OCI-LY1 (cell line): ENCODE data around the gene ESYT1.

ENCODE experiments used
- H2AFZ ChIP-seq: fragments of 200-600 bp; sonication (generic), shearing (Covaris generic); 2 replicates; pipeline ENCODE4 v1.6.0; 2014; ENCODE audit warnings: antibody characterized with exemption, mild to moderate bottlenecking, low read length
- H3F3A ChIP-seq: fragments of 200-600 bp; sonication (generic), shearing (Covaris generic); 2 replicates; pipeline ENCODE4 v1.6.0; 2014; ENCODE audit warnings: mild to moderate bottlenecking, antibody characterized with exemption, low read length, moderate library complexity; ENCODE audit not compliant: insufficient read depth
- H3K27ac ChIP-seq: fragments of 200-600 bp; sonication (generic); 2 replicates; pipeline ENCODE4 v1.5.1; 2014; ENCODE audit warnings: low read length, mixed run types, mild to moderate bottlenecking, low read depth; ENCODE audit not compliant: poor library complexity, severe bottlenecking
- H3K27me3 ChIP-seq: fragments of 200-600 bp; sonication (generic); 2 replicates; pipeline ENCODE4 v1.6.0; 2014; ENCODE audit warnings: antibody characterized with exemption, mild to moderate bottlenecking, low read length, moderate library complexity; ENCODE audit not compliant: insufficient read depth
- H3K36me3 ChIP-seq: fragments of 200-600 bp; sonication (generic); 2 replicates; pipeline ENCODE4 v1.6.1; 2014; ENCODE audit warnings: mild to moderate bottlenecking, antibody characterized with exemption, low read length, moderate library complexity, mixed read lengths; ENCODE audit not compliant: insufficient read depth
- H3K4me1 ChIP-seq: fragments of 200-600 bp; sonication (generic); 2 replicates; pipeline ENCODE4 v1.5.1; 2014; ENCODE audit warnings: mild to moderate bottlenecking, low read length, moderate library complexity; ENCODE audit not compliant: insufficient read depth, severe bottlenecking
- H3K4me2 ChIP-seq: fragments of 200-600 bp; sonication (generic), shearing (Covaris generic); 2 replicates; pipeline ENCODE4 v1.6.1; 2014; ENCODE audit warnings: low read length
- H3K4me3 ChIP-seq: fragments of 200-600 bp; sonication (generic); 2 replicates; pipeline ENCODE4 v1.5.1; 2014; ENCODE audit warnings: low read length, low read depth, mild to moderate bottlenecking, mixed read lengths; ENCODE audit not compliant: poor library complexity, severe bottlenecking
- H3K79me2 ChIP-seq: fragments of 200-600 bp; shearing (Covaris generic); 2 replicates; pipeline ENCODE4 v1.6.1; 2016; ENCODE audit warnings: mixed run types, low read length, mixed read lengths; ENCODE audit not compliant: insufficient read depth
- H3K9ac ChIP-seq: fragments of 200-600 bp; sonication (generic), shearing (Covaris generic); 2 replicates; pipeline ENCODE4 v1.6.1; 2014; ENCODE audit warnings: mild to moderate bottlenecking, low read length, mixed read lengths
- H3K9me2 ChIP-seq: fragments of 200-600 bp; sonication (generic), shearing (Covaris generic); 2 replicates; pipeline ENCODE4 v1.6.1; 2014; ENCODE audit warnings: low read depth, mild to moderate bottlenecking, low read length, mixed read lengths
- H3K9me3 ChIP-seq: fragments of 200-600 bp; shearing (Covaris generic); 2 replicates; pipeline ENCODE4 v1.6.1; 2014; ENCODE audit warnings: low read length, mixed read lengths
- H4K20me1 ChIP-seq: fragments of 200-600 bp; sonication (generic), shearing (Covaris generic); 2 replicates; pipeline ENCODE4 v1.6.0; 2016; ENCODE audit warnings: mild to moderate bottlenecking, low read length; ENCODE audit not compliant: insufficient read depth
- EZH2 ChIP-seq: fragments of 200-600 bp; sonication (generic), shearing (Covaris generic); IDR thresholded peaks from 2 replicates; pipeline ENCODE4 v1.8.0; 2017; ENCODE audit warnings: borderline replicate concordance, mixed run types, mild to moderate bottlenecking, antibody characterized with exemption, low read length, moderate library complexity, mixed read lengths
- TF ChIP-seq, protein P1 (sequence below): fragments of 200-600 bp; sonication (generic), shearing (Covaris generic); IDR thresholded peaks from 2 replicates; pipeline ENCODE4 v1.5.1; 2017; ENCODE audit warnings: mild to moderate bottlenecking, antibody characterized with exemption, low read length, moderate library complexity, mixed read lengths

ESYT1 gene

DNA sequence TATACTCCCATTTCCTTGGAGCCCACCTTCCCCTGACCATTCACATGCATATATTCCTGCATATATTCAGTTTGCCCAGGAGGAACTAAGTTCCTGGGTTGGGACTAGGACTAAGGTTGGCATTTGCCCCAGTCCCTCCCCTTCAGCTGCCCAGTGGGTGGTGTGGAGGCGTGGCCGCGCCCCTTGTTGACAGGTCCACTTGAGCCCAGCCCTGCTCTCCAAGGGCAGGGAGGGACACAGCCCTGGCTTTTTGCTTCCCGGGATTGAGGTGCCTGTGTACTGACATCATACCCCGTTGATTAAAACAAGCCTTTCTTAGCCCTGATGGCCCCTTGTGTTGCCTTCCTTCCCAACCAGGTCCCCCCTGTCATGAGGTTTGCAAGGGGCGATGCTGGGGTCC is 40.8 kb upstream of the ESYT1 start:
- no peak overlapping the region for H3K27ac ChIP-seq
- no peak overlapping the region for H3K4me2 ChIP-seq

DNA sequence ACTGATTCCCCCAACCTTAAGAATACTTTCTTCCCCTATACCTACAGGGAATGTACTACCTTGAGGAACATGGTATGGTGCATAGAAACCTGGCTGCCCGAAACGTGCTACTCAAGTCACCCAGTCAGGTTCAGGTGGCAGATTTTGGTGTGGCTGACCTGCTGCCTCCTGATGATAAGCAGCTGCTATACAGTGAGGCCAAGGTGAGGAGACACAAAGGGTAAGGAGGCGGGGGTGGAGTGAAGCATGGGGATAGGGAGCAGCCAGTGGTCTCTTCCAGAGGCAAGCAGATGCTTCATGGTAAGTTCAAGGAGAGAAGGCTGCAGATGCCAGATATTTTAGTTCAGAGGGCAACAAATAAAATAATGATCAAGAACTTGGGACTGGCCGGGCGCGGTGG is 30.3 kb upstream of the ESYT1 start:
- no peaks in the 10 kb centered on the region for H3K79me2 ChIP-seq
- no peak for TF ChIP-seq EZH2
- TF ChIP-seq, protein P1, sequence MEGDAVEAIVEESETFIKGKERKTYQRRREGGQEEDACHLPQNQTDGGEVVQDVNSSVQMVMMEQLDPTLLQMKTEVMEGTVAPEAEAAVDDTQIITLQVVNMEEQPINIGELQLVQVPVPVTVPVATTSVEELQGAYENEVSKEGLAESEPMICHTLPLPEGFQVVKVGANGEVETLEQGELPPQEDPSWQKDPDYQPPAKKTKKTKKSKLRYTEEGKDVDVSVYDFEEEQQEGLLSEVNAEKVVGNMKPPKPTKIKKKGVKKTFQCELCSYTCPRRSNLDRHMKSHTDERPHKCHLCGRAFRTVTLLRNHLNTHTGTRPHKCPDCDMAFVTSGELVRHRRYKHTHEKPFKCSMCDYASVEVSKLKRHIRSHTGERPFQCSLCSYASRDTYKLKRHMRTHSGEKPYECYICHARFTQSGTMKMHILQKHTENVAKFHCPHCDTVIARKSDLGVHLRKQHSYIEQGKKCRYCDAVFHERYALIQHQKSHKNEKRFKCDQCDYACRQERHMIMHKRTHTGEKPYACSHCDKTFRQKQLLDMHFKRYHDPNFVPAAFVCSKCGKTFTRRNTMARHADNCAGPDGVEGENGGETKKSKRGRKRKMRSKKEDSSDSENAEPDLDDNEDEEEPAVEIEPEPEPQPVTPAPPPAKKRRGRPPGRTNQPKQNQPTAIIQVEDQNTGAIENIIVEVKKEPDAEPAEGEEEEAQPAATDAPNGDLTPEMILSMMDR, result no peak
- no peaks in the 10 kb centered on the region for H3F3A ChIP-seq
- no peak overlapping the region for H3K4me3 ChIP-seq
- H3K27ac ChIP-seq, result no peak overlapping the region
- H2AFZ ChIP-seq, result no peak overlapping the region
- no peak overlapping the region for H3K4me2 ChIP-seq
- H3K36me3 ChIP-seq, result no peaks in the 10 kb centered on the region
- no peaks in the 10 kb centered on the region for H3K9me3 ChIP-seq
- H3K9ac ChIP-seq, result no peak overlapping the region
- H3K27me3 ChIP-seq, result peaks cover 3% of the 10 kb centered on the region; the same call in 1 of the 2 replicates
- no peaks in the 10 kb centered on the region for H4K20me1 ChIP-seq
- no peaks in the 10 kb centered on the region for H3K4me1 ChIP-seq
- no peaks in the 10 kb centered on the region for H3K9me2 ChIP-seq

More for the DNA sequence above, 40.8 kb upstream of the ESYT1 start:
- Histone ChIP-seq H4K20me1 (no peaks in the 10 kb centered on the region), H3K79me2 (no peaks in the 10 kb centered on the region), H3K4me3 (no peak overlapping the region), H3K9me3 (no peaks in the 10 kb centered on the region), H3K9me2 (no peaks in the 10 kb centered on the region), H3K4me1 (no peaks in the 10 kb centered on the region), H3K36me3 (no peaks in the 10 kb centered on the region), H3K9ac (no peak overlapping the region), H3K27me3 (0 out of 2 replicates have a peak, but pooled peaks cover 2% of the 10 kb centered on the region), H2AFZ (no peak overlapping the region), H3F3A (no peaks in the 10 kb centered on the region)
- TF ChIP-seq EZH2, result no peak

DNA sequence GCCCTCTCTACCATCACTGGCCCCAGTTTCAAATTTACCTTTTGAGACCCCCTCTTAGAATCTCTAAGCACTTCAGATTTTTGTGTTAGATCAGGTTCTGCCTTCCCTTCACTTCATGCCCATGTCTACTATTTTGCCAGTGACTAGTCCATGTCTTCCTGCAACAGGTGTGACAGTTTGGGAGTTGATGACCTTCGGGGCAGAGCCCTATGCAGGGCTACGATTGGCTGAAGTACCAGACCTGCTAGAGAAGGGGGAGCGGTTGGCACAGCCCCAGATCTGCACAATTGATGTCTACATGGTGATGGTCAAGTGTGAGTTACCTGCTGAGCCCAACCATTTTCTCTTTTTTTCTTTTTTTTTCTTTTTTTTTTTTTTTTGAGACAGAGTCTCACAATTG is 29.5 kb upstream of the ESYT1 start:
- Histone ChIP-seq H3K4me2 (no peak overlapping the region), H3K4me1 (peaks cover 6% of the 10 kb centered on the region), H3K36me3 (no peaks in the 10 kb centered on the region), H3K4me3 (no peak overlapping the region), H3K9me3 (no peaks in the 10 kb centered on the region), H3F3A (no peaks in the 10 kb centered on the region), H3K9me2 (no peaks in the 10 kb centered on the region), H3K79me2 (no peaks in the 10 kb centered on the region), H2AFZ (no peak overlapping the region), H4K20me1 (no peaks in the 10 kb centered on the region), H3K27ac (no peak overlapping the region), H3K9ac (no peak overlapping the region), H3K27me3 (peaks cover 2% of the 10 kb centered on the region; the same call in 1 of the 2 replicates)
- TF ChIP-seq, protein P1, result no peak
- TF ChIP-seq EZH2, result no peak

DNA sequence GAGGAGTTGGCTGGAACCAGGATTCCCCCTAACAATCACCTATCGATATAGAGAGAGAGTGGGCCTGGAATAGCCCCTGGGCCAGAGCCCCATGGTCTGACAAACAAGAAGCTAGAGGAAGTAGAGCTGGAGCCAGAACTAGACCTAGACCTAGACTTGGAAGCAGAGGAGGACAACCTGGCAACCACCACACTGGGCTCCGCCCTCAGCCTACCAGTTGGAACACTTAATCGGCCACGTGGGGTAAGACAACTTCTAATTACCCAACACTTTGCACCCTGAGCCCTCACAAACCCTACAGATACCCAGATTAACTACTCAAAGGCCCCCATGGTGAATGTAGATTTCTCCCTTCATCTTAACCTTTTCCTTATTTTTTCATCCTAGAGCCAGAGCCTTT is 28.3 kb upstream of the ESYT1 start:
- no peaks in the 10 kb centered on the region for H3K36me3 ChIP-seq
- peaks cover 4% of the 10 kb centered on the region for H3K79me2 ChIP-seq
- H3K9me3 ChIP-seq, result no peaks in the 10 kb centered on the region
- H2AFZ ChIP-seq, result no peak overlapping the region
- TF ChIP-seq EZH2, result no peak
- TF ChIP-seq, protein P1, result no peak
- no peak overlapping the region for H3K4me3 ChIP-seq
- H3K9me2 ChIP-seq, result no peaks in the 10 kb centered on the region
- H3K27ac ChIP-seq, result no peak overlapping the region
- no peaks in the 10 kb centered on the region for H3K27me3 ChIP-seq
- H3K4me1 ChIP-seq, result peaks cover 8% of the 10 kb centered on the region
- no peak overlapping the region for H3K9ac ChIP-seq
- no peaks in the 10 kb centered on the region for H4K20me1 ChIP-seq
- H3K4me2 ChIP-seq, result no peak overlapping the region
- H3F3A ChIP-seq, result no peaks in the 10 kb centered on the region
